Right lobe of liver (tissue), 6 donors: ENCODE measurements around the gene C12orf60. TPM values are rescaled to one million over a fixed set of nuclear protein-coding genes. Genes with fewer than 3 reads are reported as not detected.

ENCODE experiments used
- ATAC-seq, 4 donors: fragments of 200-7000 bp; cut with Tn5 transposase; one replicate each; pipeline ENCODE4 v1.9.1; 2020; ENCODE audit warnings: mild to moderate bottlenecking in 4 of 4, moderate library complexity in 4 of 4
- DNase-seq, 3 donors: peaks; one replicate each; pipeline ENCODE4 v3.0.0-alpha.2; 2020
- H3K27ac ChIP-seq, 3 donors: fragments of 200-600 bp; one replicate each; pipeline ENCODE4 v1.8.0; 2022
- H3K27me3 ChIP-seq, 2 donors: fragments of 200-600 bp; one replicate each; pipeline ENCODE4 v1.8.0; 2022
- H3K36me3 ChIP-seq, 4 donors: fragments of 200-600 bp; sonication (generic) in 1 of 4; one replicate each; pipeline versions ENCODE4 v1.5.1 to v1.8.0; 2017 to 2022; ENCODE audit warnings: control low read depth in 1 of 4
- H3K4me1 ChIP-seq, 4 donors: fragments of 200-600 bp; sonication (generic) in 1 of 4; one replicate each; pipeline versions ENCODE4 v1.5.1 to v1.8.0; 2017 to 2022; ENCODE audit warnings: control low read depth in 1 of 4
- H3K4me3 ChIP-seq, 3 donors: fragments of 200-600 bp; one replicate each; pipeline ENCODE4 v1.8.0; 2022
- H3K9me3 ChIP-seq, 4 donors: fragments of 200-600 bp; sonication (generic) in 1 of 4; one replicate each; pipeline versions ENCODE4 v1.5.1 to v1.8.0; 2017 to 2022; ENCODE audit warnings: control low read depth in 1 of 4
- CTCF ChIP-seq, 4 donors: fragments of 200-600 bp in 3 of 4; fragments of 450-650 bp in 1 of 4; IDR thresholded peaks; one replicate each; pipeline versions ENCODE4 v1.5.1 to v1.8.0; 2016 to 2022; ENCODE audit warnings: antibody characterized with exemption in 4 of 4, mild to moderate bottlenecking in 2 of 4
- POLR2A ChIP-seq: fragments of 450-650 bp; IDR thresholded peaks from one replicate; pipeline ENCODE4 v1.6.1; 2017; ENCODE audit warnings: antibody characterized with exemption, mild to moderate bottlenecking
- WGBS: methylation state at CpG from one replicate; pipeline ENCODE4 v1.1.6; 2018; ENCODE audit warnings: low coverage, low lambda C conversion rate; ENCODE audit not compliant: insufficient coverage; ENCODE audit errors: missing lambda C conversion rate; 5-methylcytosine and 5-hydroxymethylcytosine counted together
- intact Hi-C, 2 donors: fragments of 100-400 bp; cut with DNase I; formaldehyde crosslinking; loops; one replicate each; pipeline versions ENCODE4 v1.11.2 to v1.14.1; 2022
- total RNA-seq, 6 experiments: library from RNA; depleted of rRNA in 2 of 6; stranded (reverse); fragments of >200 nt in 2 of 6; fragmentation: NEBNext Ultra II Directional in 3 of 6; extraction: Animal tissue kit (Norgen Biotek cat#: 25700) in 3 of 6; gene quantifications; one replicate each; pipeline versions ENCODE4 v1.1.0 to v1.2.4, GENCODE V29; 2016 to 2023
- donor health status: DM: no; HTN: yes; CAD: no.
- donor health status: DM: no; HTN: no; CAD: no.
- donor health status: DM: no; HTN: no; CAD: no.
- donor health status: DM: no; HTN: yes; CAD: no.
- donor health status: DM: no; HTN: yes; CAD: no.

Gene C12orf60
- total RNA-seq, 6 experiments from 2014 or later = 0.37 to 0.91 (median 0.74) TPM

GRCh38 chr12:14774074-14774905 lies 29.2 kb upstream of the C12orf60 start:
- DNase-seq (peak; percentile 95 to 97 (median 96)), ATAC-seq (peak; percentile 71 to 88 (median 79))
- TF ChIP-seq CTCF (IDR thresholded peaks at IDR 0.05) (no peak), POLR2A (peak; percentile 98)
- Histone ChIP-seq H3K4me3 (peak overlapping the region; percentile 63 to 72 (median 67)), H3K4me1 (peaks cover 0 to 25% (median 2%) of the 10 kb centered on the region in 4 donors), H3K36me3 (no peaks in the 10 kb centered on the region), H3K27ac (peak overlapping the region; percentile 83 to 94 (median 84)), H3K27me3 (no peaks in the 10 kb centered on the region), H3K9me3 (no peaks in the 10 kb centered on the region)
- under 1% methylated on average over 15 of the region's 67 CpGs for WGBS
- intact Hi-C loops = loop anchor here in 1 of 2 donors (5.0 kb wide), 1 partner anchor 68 kb away; the partner anchor contains the start of gene ART4

GRCh38 chr12:14774906-14775635 lies 28.4 kb upstream of the C12orf60 start:
- intact Hi-C loops = loop anchor here in 1 of 2 donors (5.0 kb wide), 1 partner anchor 67 kb away; the partner anchor contains the start of gene ART4
- DNase-seq = peak; percentile 48 to 64 (median 56)

GRCh38 chr12:14775636-14775980 lies 27.9 kb upstream of the C12orf60 start:
- Histone ChIP-seq H3K27me3 (no peaks in the 10 kb centered on the region), H3K9me3 (no peaks in the 10 kb centered on the region), H3K27ac (peak overlapping the region; percentile 83 to 94 (median 84)), H3K4me1 (peaks cover 0 to 25% (median 2%) of the 10 kb centered on the region in 4 donors), H3K4me3 (peak overlapping the region; percentile 63 to 72 (median 67)), H3K36me3 (no peaks in the 10 kb centered on the region)
- no peak for DNase-seq
- intact Hi-C loops = no loop called here
- ATAC-seq = no peak
- WGBS = 8% methylated on average over 1 of the region's 1 CpG
- TF ChIP-seq POLR2A = no peak
- TF ChIP-seq CTCF (IDR thresholded peaks at IDR 0.05) = no peak

More at GRCh38 chr12:14774906-14775635, 28.4 kb upstream of the C12orf60 start:
- Histone ChIP-seq H3K9me3 (no peaks in the 10 kb centered on the region), H3K27me3 (no peaks in the 10 kb centered on the region), H3K4me3 (peak overlapping the region; percentile 63 to 72 (median 67)), H3K4me1 (peaks cover 0 to 25% (median 2%) of the 10 kb centered on the region in 4 donors), H3K27ac (peak overlapping the region; percentile 83 to 94 (median 84)), H3K36me3 (no peaks in the 10 kb centered on the region)
- TF ChIP-seq POLR2A (no peak), CTCF (IDR thresholded peaks at IDR 0.05) (no peak)
- under 1% methylated on average over 30 of the region's 34 CpGs for WGBS
- ATAC-seq = peak; percentile 0 to 16 (median 10)

- intact Hi-C loops = no loop called here
- WGBS = 50% methylated on average over 5 of the region's 5 CpGs
- Histone ChIP-seq H3K27me3 (no peaks in the 10 kb centered on the region), H3K36me3 (no peaks in the 10 kb centered on the region), H3K27ac (no peak overlapping the region), H3K9me3 (no peaks in the 10 kb centered on the region), H3K4me1 (peaks cover 0 to 22% (median 2%) of the 10 kb centered on the region in 4 donors), H3K4me3 (no peak overlapping the region)
- ATAC-seq (no peak), DNase-seq (no peak)
- TF ChIP-seq CTCF (IDR thresholded peaks at IDR 0.05) (peak in 2 of 4 donors; percentile 7 to 12), POLR2A (no peak)
Measured at GRCh38 chr12:14776236-14776961, 27.1 kb upstream of the C12orf60 start.
